Common myeloid progenitor, CD34-positive (primary cell): ENCODE data around the gene AK2.

Experiments used
- CTCF ChIA-PET: fragments of 350-600 bp; sonication (Branson Sonifier 250); formaldehyde crosslinking; loops from one replicate; lab custom pipeline; 2021; ENCODE audit warnings: antibody characterized with exemption; lab: Charles Lee
- POLR2A ChIA-PET: fragments of 350-600 bp; sonication (Branson Sonifier 250); formaldehyde crosslinking; loops from one replicate; lab custom pipeline; 2021; ENCODE audit warnings: antibody characterized with exemption; lab: Charles Lee
- DNase-seq, 3 donors: peaks; one replicate each; pipeline versions ENCODE4 v3.0.0 to v3.0.0-alpha.2; 2013
- H3K27ac ChIP-seq, 2 experiments: 1 replicate in 1 of 2; 2 replicates in 1 of 2; pipeline ENCODE4 v1.7.0; 2013; ENCODE audit warnings: inconsistent platforms in 2 of 2, low read length in 2 of 2, mild to moderate bottlenecking in 2 of 2, low read depth in 1 of 2, moderate library complexity in 1 of 2; ENCODE audit not compliant: severe bottlenecking in 2 of 2, insufficient read depth in 1 of 2, poor library complexity in 1 of 2
- H3K27me3 ChIP-seq, 5 experiments: replicated peaks in 2 of 5; 1 replicate in 3 of 5; 2 replicates in 2 of 5; pipeline versions ENCODE4 v1.6.1 to v1.7.0; 2013; ENCODE audit warnings: low read length in 4 of 5, mild to moderate bottlenecking in 2 of 5, moderate library complexity in 2 of 5, inconsistent platforms in 1 of 5; ENCODE audit not compliant: insufficient read depth in 5 of 5, control insufficient read depth in 4 of 5
- H3K36me3 ChIP-seq, 4 experiments: 1 replicate in 2 of 4; 2 replicates in 2 of 4; pipeline versions ENCODE4 v1.6.1 to v1.7.0; 2013; ENCODE audit warnings: low read length in 3 of 4, control low read depth in 1 of 4, mild to moderate bottlenecking in 1 of 4; ENCODE audit not compliant: control insufficient read depth in 4 of 4, insufficient read depth in 4 of 4
- H3K4me1 ChIP-seq, 4 experiments: 1 replicate in 3 of 4; 2 replicates in 1 of 4; pipeline versions ENCODE4 v1.6.1 to v1.7.1; 2013; ENCODE audit warnings: low read length in 3 of 4, mild to moderate bottlenecking in 3 of 4, control low read depth in 1 of 4, inconsistent platforms in 1 of 4, moderate library complexity in 1 of 4; ENCODE audit not compliant: control insufficient read depth in 4 of 4, insufficient read depth in 4 of 4; ENCODE audit errors: control extremely low read depth in 1 of 4
- H3K4me3 ChIP-seq, 7 experiments: 1 replicate in 4 of 7; 2 replicates in 3 of 7; pipeline versions ENCODE4 v1.5.1 to v1.7.0; 2013; ENCODE audit warnings: mild to moderate bottlenecking in 7 of 7, low read length in 6 of 7, moderate library complexity in 6 of 7, inconsistent platforms in 2 of 7, low read depth in 2 of 7, control low read depth in 1 of 7; ENCODE audit not compliant: insufficient read depth in 4 of 7, control insufficient read depth in 1 of 7; ENCODE audit errors: extremely low read depth in 1 of 7
- H3K9me3 ChIP-seq, 5 experiments: 1 replicate in 4 of 5; 2 replicates in 1 of 5; pipeline versions ENCODE4 v1.6.1 to v1.7.1; 2013; ENCODE audit warnings: low read length in 4 of 5, mild to moderate bottlenecking in 2 of 5, inconsistent platforms in 1 of 5, low read depth in 1 of 5, moderate library complexity in 1 of 5; ENCODE audit not compliant: control insufficient read depth in 4 of 5, insufficient read depth in 2 of 5; ENCODE audit errors: control extremely low read depth in 1 of 5
- WGBS: methylation state at CpG from one replicate; pipeline ENCODE4 v1.1.5; 2013; ENCODE audit not compliant: insufficient coverage; 5-methylcytosine and 5-hydroxymethylcytosine counted together

Gene AK2

DNA sequence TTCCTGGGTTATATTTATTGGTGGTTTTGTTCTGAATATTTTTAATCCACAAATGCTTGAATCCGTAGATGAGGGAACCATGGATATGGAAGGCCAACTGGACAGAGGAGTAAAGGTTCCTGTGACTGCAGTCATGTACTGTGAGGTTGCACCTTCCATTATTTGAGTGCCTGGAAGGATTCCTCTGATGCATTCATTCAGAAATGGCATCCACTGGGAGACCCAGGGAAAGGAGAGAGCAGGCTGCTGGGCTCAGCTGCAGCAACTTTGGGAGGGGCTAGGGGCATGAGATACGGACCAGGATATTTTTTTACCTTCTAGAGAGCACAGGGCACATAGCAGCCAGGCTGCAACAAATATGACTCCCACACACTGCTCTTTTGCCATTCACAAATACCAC, 19.5 kb downstream of the AK2 start:
- POLR2A ChIA-PET, result no interaction called here
- H3K27ac ChIP-seq, result no peak overlapping the region
- CTCF ChIA-PET, result interaction anchor here (0.9 to 2.1 kb wide), 3 partner anchors 9 to 86 kb away, joined by 3 to 8 read pairs (median 4); no protein-coding TSS in a partner anchor
- no peak for DNase-seq
- no peak overlapping the region for H3K4me3 ChIP-seq
- H3K9me3 ChIP-seq, result no peaks in the 10 kb centered on the region
- H3K27me3 ChIP-seq, result no peaks in the 10 kb centered on the region
- no peaks in the 10 kb centered on the region for H3K4me1 ChIP-seq
- WGBS, result 90% methylated on average over 2 of the region's 2 CpGs
- H3K36me3 ChIP-seq, result peaks cover 44 to 85% (median 70%) of the 10 kb centered on the region in 4 experiments

DNA sequence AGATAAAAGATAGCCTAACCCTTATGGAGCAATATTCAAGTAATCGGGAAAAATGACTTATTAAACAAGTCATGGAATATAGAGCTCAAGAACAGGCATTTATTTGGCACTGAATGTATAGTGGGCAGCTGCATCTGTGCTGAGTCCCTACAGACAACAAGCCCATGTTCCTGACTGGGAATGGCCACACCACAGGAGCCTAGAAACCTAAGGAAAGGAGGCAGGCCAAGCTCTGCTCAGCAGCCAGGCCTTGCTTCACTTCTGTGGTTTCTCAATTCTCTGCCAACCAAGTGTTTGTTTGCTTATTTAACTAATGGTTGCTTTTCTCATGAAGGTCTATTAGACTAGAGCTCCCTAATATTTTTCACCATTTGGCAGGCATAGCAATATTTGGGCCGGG, 21.5 kb downstream of the AK2 start:
- Histone ChIP-seq H3K27ac (no peak overlapping the region), H3K4me1 (no peaks in the 10 kb centered on the region), H3K27me3 (no peaks in the 10 kb centered on the region), H3K9me3 (no peaks in the 10 kb centered on the region), H3K36me3 (peaks cover 36 to 83% (median 71%) of the 10 kb centered on the region in 4 experiments), H3K4me3 (no peak overlapping the region)
- DNase-seq, result no peak
- CTCF ChIA-PET, result interaction anchor here (0.6 to 2.4 kb wide), 11 partner anchors 10 to 90 kb away, joined by 3 to 11 read pairs (median 4); no protein-coding TSS in a partner anchor
- WGBS, result 100% methylated on average over 1 of the region's 2 CpGs
- POLR2A ChIA-PET, result no interaction called here

DNA sequence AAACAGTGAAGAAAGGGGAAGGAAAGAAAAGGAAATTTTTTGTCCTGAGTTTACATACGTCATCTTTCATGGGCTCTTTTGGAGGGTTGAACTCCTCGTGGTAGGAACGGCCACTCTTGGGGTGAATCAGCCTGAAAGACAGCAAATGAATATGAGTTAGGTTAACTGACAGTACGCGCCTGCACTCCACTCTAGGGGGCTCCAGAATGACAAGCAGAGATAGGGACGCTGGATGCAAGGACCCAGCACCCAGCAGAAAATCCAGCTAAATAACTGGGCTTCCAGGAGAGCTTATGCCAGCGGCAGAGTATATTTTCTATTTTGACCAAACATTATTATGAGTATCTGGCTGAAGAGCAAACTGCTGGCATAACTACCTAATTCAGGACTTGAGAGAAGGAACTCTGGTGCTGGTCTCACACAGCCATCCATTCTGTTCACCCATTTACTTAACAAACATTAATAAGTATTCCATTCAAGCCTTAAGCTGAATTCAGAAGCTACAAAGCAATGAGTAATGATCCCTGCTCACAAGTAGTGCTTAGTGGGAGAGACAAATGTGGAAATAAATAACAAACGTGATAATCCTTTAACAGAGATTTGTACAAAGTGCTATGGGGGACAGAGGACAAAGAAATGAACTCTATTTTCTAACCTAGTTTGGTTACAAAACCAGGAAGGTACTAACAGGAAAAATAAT, 22.1 kb downstream of the AK2 start:
- Histone ChIP-seq H3K4me1 (no peaks in the 10 kb centered on the region), H3K9me3 (no peaks in the 10 kb centered on the region), H3K27ac (peak overlapping the region in 1 of 2 experiments; percentile 39), H3K4me3 (no peak overlapping the region), H3K27me3 (no peaks in the 10 kb centered on the region), H3K36me3 (peaks cover 34 to 78% (median 67%) of the 10 kb centered on the region in 4 experiments)
- ChIA-PET POLR2A (no interaction called here), CTCF (interaction anchor here (0.6 to 2.4 kb wide), 11 partner anchors 11 to 89 kb away, joined by 3 to 11 read pairs (median 4); no protein-coding TSS in a partner anchor)
- 98% methylated on average over 5 of the region's 8 CpGs for WGBS
- no peak for DNase-seq

GRCh38 chr1:33013791-33014190, 22.9 kb downstream of the AK2 start:
- ChIA-PET POLR2A (no interaction called here), CTCF (interaction anchor here (1.1 to 2.4 kb wide), 5 partner anchors 9 to 44 kb away, joined by 3 to 11 read pairs (median 3); no protein-coding TSS in a partner anchor)
- Histone ChIP-seq H3K9me3 (no peaks in the 10 kb centered on the region), H3K27me3 (no peaks in the 10 kb centered on the region), H3K4me3 (no peak overlapping the region), H3K4me1 (no peaks in the 10 kb centered on the region), H3K27ac (no peak overlapping the region), H3K36me3 (peaks cover 33 to 78% (median 66%) of the 10 kb centered on the region in 4 experiments)
- DNase-seq, result no peak
- WGBS, result 100% methylated on average over 1 of the region's 1 CpG

DNA sequence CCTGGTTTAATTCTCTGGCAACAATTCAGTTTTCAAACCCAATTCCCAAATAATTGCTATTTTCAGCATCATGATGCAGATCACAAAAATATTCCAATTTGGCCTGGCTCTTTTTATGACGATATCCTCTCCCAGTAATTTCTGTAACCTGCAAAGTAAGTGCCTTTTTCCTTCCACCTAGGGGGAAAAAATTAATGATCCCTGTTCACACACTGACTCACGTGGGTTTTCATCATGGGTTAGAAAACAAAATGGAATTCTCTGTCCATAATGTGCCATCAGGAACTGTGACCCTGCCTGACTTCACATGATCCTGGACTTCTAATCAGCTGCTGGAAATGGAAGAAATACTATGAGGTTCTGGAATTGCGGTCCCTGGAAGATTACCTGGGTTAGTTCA, 24.5 kb downstream of the AK2 start:
- ChIA-PET POLR2A (no interaction called here), CTCF (interaction anchor here (1.2 to 7.6 kb wide), 2 partner anchors 50 to 75 kb away, joined by 3 to 200 read pairs; no protein-coding TSS in a partner anchor)
- H3K4me1 ChIP-seq, result no peaks in the 10 kb centered on the region
- H3K27ac ChIP-seq, result no peak overlapping the region
- H3K9me3 ChIP-seq, result no peaks in the 10 kb centered on the region
- 94% methylated on average over 2 of the region's 3 CpGs for WGBS
- H3K27me3 ChIP-seq, result no peaks in the 10 kb centered on the region
- no peak for DNase-seq
- H3K4me3 ChIP-seq, result no peak overlapping the region
- H3K36me3 ChIP-seq, result peaks cover 34 to 78% (median 63%) of the 10 kb centered on the region in 4 experiments

GRCh38 chr1:33010932-33011731, 25.6 kb downstream of the AK2 start:
- ChIA-PET CTCF (interaction anchor here (7.6 kb wide), 1 partner anchor 74 kb away, joined by 200 read pairs; no protein-coding TSS in a partner anchor), POLR2A (no interaction called here)
- no peak for DNase-seq
- 100% methylated on average over 3 of the region's 5 CpGs for WGBS
- Histone ChIP-seq H3K4me3 (no peak overlapping the region), H3K27ac (no peak overlapping the region), H3K27me3 (no peaks in the 10 kb centered on the region), H3K36me3 (peaks cover 34 to 79% (median 62%) of the 10 kb centered on the region in 4 experiments), H3K4me1 (no peaks in the 10 kb centered on the region), H3K9me3 (no peaks in the 10 kb centered on the region)
